Breast epithelium (tissue), 3 donors: ENCODE measurements around the gene FGF6.

Source experiments
- POLR2A ChIP-seq: fragments of 450-650 bp; IDR thresholded peaks from one replicate; pipeline ENCODE4 v1.6.1; 2016; ENCODE audit warnings: antibody characterized with exemption, mild to moderate bottlenecking, moderate library complexity
- TF ChIP-seq, protein P1 (sequence below), 3 donors: fragments of 450-650 bp; IDR thresholded peaks; one replicate each; pipeline ENCODE4 v1.5.1; 2016 to 2017; ENCODE audit warnings: antibody characterized with exemption in 3 of 3, mild to moderate bottlenecking in 3 of 3, moderate library complexity in 3 of 3

DNA sequence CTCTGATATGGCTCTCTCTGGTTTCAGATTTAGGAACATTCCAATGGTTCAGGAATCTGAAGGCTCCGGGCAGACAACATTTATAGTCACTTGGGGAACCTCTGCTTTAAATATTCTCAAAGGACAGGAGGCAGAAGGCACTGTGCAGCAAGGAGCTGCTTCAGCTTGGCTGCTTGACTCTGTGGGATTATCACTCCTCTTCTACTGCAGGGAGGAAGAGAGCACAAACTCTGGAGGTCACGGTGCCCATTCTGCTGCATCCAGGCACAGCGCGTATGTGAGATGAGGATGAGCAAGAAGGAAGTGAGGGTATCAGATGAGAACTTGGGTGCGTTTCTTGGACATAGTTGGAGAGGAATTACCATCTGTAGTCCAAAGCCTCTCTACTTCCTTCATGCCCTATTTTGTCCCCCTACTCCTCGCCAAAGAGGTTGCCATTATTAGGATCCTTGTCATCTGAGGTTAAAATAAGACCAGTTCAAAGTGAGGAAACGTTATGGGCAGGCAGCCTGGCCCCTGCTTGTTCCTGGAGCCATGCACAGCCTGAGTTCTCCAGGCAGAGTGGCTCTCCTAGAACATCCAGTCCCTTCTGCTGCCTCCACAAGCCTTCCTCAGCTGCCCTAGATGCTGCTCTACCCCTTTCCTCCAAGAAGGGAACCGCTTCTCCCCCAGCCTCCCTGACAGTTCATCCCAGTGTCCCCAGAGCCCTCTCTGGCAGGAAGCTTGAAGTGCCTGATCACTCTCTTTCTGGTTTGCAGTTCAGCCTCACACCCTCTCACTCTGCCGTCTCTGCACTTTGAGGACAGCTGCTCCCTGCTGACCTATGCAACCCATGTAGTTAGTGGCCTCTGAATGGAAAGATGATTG, 12.5 kb downstream of the FGF6 start:
- TF ChIP-seq, protein P1, sequence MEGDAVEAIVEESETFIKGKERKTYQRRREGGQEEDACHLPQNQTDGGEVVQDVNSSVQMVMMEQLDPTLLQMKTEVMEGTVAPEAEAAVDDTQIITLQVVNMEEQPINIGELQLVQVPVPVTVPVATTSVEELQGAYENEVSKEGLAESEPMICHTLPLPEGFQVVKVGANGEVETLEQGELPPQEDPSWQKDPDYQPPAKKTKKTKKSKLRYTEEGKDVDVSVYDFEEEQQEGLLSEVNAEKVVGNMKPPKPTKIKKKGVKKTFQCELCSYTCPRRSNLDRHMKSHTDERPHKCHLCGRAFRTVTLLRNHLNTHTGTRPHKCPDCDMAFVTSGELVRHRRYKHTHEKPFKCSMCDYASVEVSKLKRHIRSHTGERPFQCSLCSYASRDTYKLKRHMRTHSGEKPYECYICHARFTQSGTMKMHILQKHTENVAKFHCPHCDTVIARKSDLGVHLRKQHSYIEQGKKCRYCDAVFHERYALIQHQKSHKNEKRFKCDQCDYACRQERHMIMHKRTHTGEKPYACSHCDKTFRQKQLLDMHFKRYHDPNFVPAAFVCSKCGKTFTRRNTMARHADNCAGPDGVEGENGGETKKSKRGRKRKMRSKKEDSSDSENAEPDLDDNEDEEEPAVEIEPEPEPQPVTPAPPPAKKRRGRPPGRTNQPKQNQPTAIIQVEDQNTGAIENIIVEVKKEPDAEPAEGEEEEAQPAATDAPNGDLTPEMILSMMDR (IDR thresholded peaks at IDR 0.05), result no peak
- no peak for TF ChIP-seq POLR2A
